GM12878 (cell line): ENCODE measurements around the gene MAP3K10. TPM values are rescaled to one million over a fixed set of nuclear protein-coding genes. Genes with fewer than 3 reads are reported as not detected.

Experiments
- ATAC-seq: fragments of 200-7000 bp; cut with Tn5 transposase; 3 replicates; pipeline ENCODE4 v1.9.1; 2020; ENCODE audit warnings: mild to moderate bottlenecking, moderate library complexity
- BruUV-seq: library from RNA; stranded (reverse); fragments of 400-500 nt; replicated peaks from 2 replicates; lab custom pipeline; 2021; lab: Mats Ljungman, UMichigan
- CTCF ChIA-PET: fragments of 300-600 bp; sonication (Branson Sonifier 250); formaldehyde crosslinking; extraction: SDS; loops from one replicate; lab custom pipeline; 2021; ENCODE audit warnings: inconsistent platforms; lab: Yijun Ruan, JAX
- POLR2A ChIA-PET: fragments of 350-600 bp; formaldehyde crosslinking; extraction: SDS; loops from one replicate; lab custom pipeline; 2021; ENCODE audit warnings: inconsistent platforms; lab: Charles Lee
- RAD21 ChIA-PET: fragments of 300-600 bp; sonication (Branson Sonifier 250); formaldehyde crosslinking; loops from one replicate; lab custom pipeline; 2023; ENCODE audit warnings: antibody characterized with exemption; ENCODE audit not compliant: unreplicated experiment; lab: Charles Lee
- SMC1A ChIA-PET: fragments of 300-600 bp; sonication (Branson Sonifier 250); formaldehyde crosslinking; loops from one replicate; lab custom pipeline; 2023; ENCODE audit not compliant: unreplicated experiment, uncharacterized antibody; lab: Charles Lee
- DNase-seq: peaks from one replicate; pipeline ENCODE4 v3.0.0-alpha.2; 2011; ENCODE audit warnings: low read depth, low spot score
- FAIRE-seq: peaks from 3 replicates; lab custom pipeline; 2011; peaks lifted over from hg19 to GRCh38; lab: Jason Lieb, UNC
- H2AFZ ChIP-seq: 2 replicates; pipeline ENCODE4 v1.6.0; 2011; ENCODE audit warnings: low read depth, low read length, control low read depth; ENCODE audit not compliant: control insufficient read depth
- H3K27ac ChIP-seq: 2 replicates; pipeline ENCODE4 v1.5.1; 2011; ENCODE audit warnings: control low read depth; ENCODE audit not compliant: control insufficient read depth, insufficient read depth
- H3K27me3 ChIP-seq, 2 experiments: replicated peaks in 1 of 2; 2 replicates each; pipeline versions ENCODE4 v1.6.0 to v1.6.1; 2011; ENCODE audit warnings: low read length in 1 of 2; ENCODE audit not compliant: control insufficient read depth in 2 of 2, insufficient read depth in 2 of 2
- H3K36me3 ChIP-seq, 2 experiments: 2 replicates each; pipeline ENCODE4 v1.5.1; 2011; ENCODE audit warnings: low read length in 1 of 2; ENCODE audit not compliant: control insufficient read depth in 2 of 2, insufficient read depth in 2 of 2
- H3K4me1 ChIP-seq: 2 replicates; pipeline ENCODE4 v1.6.1; 2011; ENCODE audit warnings: mild to moderate bottlenecking, low read length, moderate library complexity, mixed read lengths; ENCODE audit not compliant: control insufficient read depth, insufficient read depth
- H3K4me2 ChIP-seq: 2 replicates; pipeline ENCODE4 v1.6.0; 2011; ENCODE audit warnings: control low read depth; ENCODE audit not compliant: control insufficient read depth, insufficient read depth
- H3K4me3 ChIP-seq: fragments of 200-600 bp; sonication (generic); 2 replicates; pipeline ENCODE4 v1.5.1; 2016
- H3K79me2 ChIP-seq: 2 replicates; pipeline ENCODE4 v1.6.0; 2011; ENCODE audit warnings: low read length; ENCODE audit not compliant: control insufficient read depth, insufficient read depth
- H3K9ac ChIP-seq: 2 replicates; pipeline ENCODE4 v1.8.0; 2011; ENCODE audit warnings: low read length, control low read depth, mixed read lengths; ENCODE audit not compliant: control insufficient read depth, insufficient read depth
- H3K9me3 ChIP-seq: replicated peaks from 3 replicates; pipeline ENCODE4 v1.5.1; 2011; ENCODE audit warnings: mild to moderate bottlenecking, low read length; ENCODE audit not compliant: control insufficient read depth, insufficient read depth
- H4K20me1 ChIP-seq: 2 replicates; pipeline ENCODE4 v1.6.0; 2011; ENCODE audit not compliant: control insufficient read depth, insufficient read depth
- CEBPB ChIP-seq, 2 experiments: fragments of 150-350 bp in 1 of 2; IDR thresholded peaks; 2 replicates each; pipeline ENCODE4 v1.6.1; 2012 to 2014; ENCODE audit warnings: low read depth in 2 of 2, low read length in 2 of 2, borderline replicate concordance in 1 of 2, inconsistent platforms in 1 of 2
- CHD2 ChIP-seq: IDR thresholded peaks from 2 replicates; pipeline ENCODE4 v1.6.1; 2011; ENCODE audit warnings: low read depth, low read length, improper control_type of control experiment, borderline replicate concordance
- KDM1A ChIP-seq: fragments of 200-600 bp; sonication (generic); IDR thresholded peaks from 2 replicates; pipeline ENCODE4 v1.6.1; 2016; ENCODE audit warnings: borderline replicate concordance
- KLF5 ChIP-seq: fragments of 450-650 bp; IDR thresholded peaks from 2 replicates; pipeline ENCODE4 v1.6.1; 2014; ENCODE audit warnings: mild to moderate bottlenecking; ENCODE audit not compliant: partially characterized antibody
- MEF2B ChIP-seq: fragments of 450-650 bp; IDR thresholded peaks from 2 replicates; pipeline ENCODE4 v1.6.1; 2018; ENCODE audit warnings: mild to moderate bottlenecking, moderate library complexity; ENCODE audit not compliant: partially characterized antibody, poor library complexity, severe bottlenecking
- MYB ChIP-seq: fragments of 150-350 bp; IDR thresholded peaks from 2 replicates; pipeline ENCODE4 v1.6.1; 2014; ENCODE audit warnings: mild to moderate bottlenecking, low read depth, low read length, borderline replicate concordance
- NFYA ChIP-seq: IDR thresholded peaks from 2 replicates; pipeline ENCODE4 v1.6.1; 2011; ENCODE audit warnings: low read depth, mild to moderate bottlenecking, low read length, improper control_type of control experiment, borderline replicate concordance
- PBX3 ChIP-seq: IDR thresholded peaks from 2 replicates; pipeline ENCODE4 v1.6.1; 2011; ENCODE audit warnings: mild to moderate bottlenecking, low read depth, low read length, moderate library complexity; ENCODE audit not compliant: insufficient replicate concordance
- POLR2AphosphoS2 ChIP-seq: IDR thresholded peaks from 2 replicates; pipeline ENCODE4 v1.6.1; 2011; ENCODE audit warnings: low read depth, mild to moderate bottlenecking, low read length, improper control_type of control experiment, moderate library complexity
- PRDM15 ChIP-seq: fragments of 450-650 bp; formaldehyde crosslinking; IDR thresholded peaks from 2 replicates; pipeline ENCODE4 v1.4.0; 2020; ENCODE audit warnings: mild to moderate bottlenecking, moderate library complexity
- TCF3 ChIP-seq: IDR thresholded peaks from 2 replicates; pipeline ENCODE4 v1.6.1; 2012; ENCODE audit warnings: low read depth, mild to moderate bottlenecking, low read length, borderline replicate concordance; ENCODE audit not compliant: insufficient read depth
- ZNF592 ChIP-seq: fragments of 450-650 bp; IDR thresholded peaks from 2 replicates; pipeline ENCODE4 v1.6.1; 2017; ENCODE audit warnings: mild to moderate bottlenecking, moderate library complexity
- WGBS: methylation state at CpG from one replicate; pipeline ENCODE4 v1.1.6; 2016; ENCODE audit warnings: low lambda C conversion rate; ENCODE audit not compliant: insufficient replicate concordance, insufficient coverage; ENCODE audit errors: missing lambda C conversion rate; 5-methylcytosine and 5-hydroxymethylcytosine counted together
- in situ Hi-C: fragments of 300-500 bp; cut with MboI; formaldehyde crosslinking; loops from 9 replicates; pipeline ENCODE4 v1.14.3; 2018; ENCODE audit warnings: mixed read lengths
- intact Hi-C: fragments of 100-400 bp; cut with micrococcal nuclease; formaldehyde crosslinking; loops from one replicate; pipeline ENCODE4 v1.14.2; 2022; ENCODE audit not compliant: unreplicated experiment
- polyA plus RNA-seq, 11 experiments: library from polyadenylated mRNA; depleted of rRNA in 4 of 11; unstranded in 6 of 11; stranded (reverse) in 5 of 11; fragments of >200 nt; fragmentation: Nextera tagmentation in 4 of 11; fragmentation: Illumina TruSeq in 1 of 11; extraction: Ambion mirVana in 4 of 11; extraction: Trizol in 1 of 11; gene quantifications; 1 replicate in 1 of 11; 2 replicates in 10 of 11; pipeline versions ENCODE4 v1.2.1 to v1.2.3, GENCODE V29; 2011 to 2016; ENCODE audit warnings: inconsistent platforms in 2 of 11, missing spikeins in 2 of 11, low read depth in 1 of 11
- total RNA-seq, 4 experiments: library from RNA; depleted of rRNA in 3 of 4; stranded (reverse); fragments of >200 nt in 3 of 4; fragmentation: Illumina TruSeq in 1 of 4; extraction: Trizol in 1 of 4; gene quantifications; 2 replicates each; pipeline versions ENCODE4 v1.2.1 to v1.2.3, GENCODE V29; 2013 to 2021

The MAP3K10 gene
- total and polyA plus RNA-seq, 10 of the 15 experiments (the other 5 are each of a cell fraction or from before 2014, with no cell fraction given), result 0.11 to 16.6 (median 2.6) TPM

- FAIRE-seq, result no peak
- Histone ChIP-seq H3K79me2 (no peaks in the 10 kb centered on the region), H3K4me1 (no peaks in the 10 kb centered on the region), H3K9me3 (no peaks in the 10 kb centered on the region), H4K20me1 (no peaks in the 10 kb centered on the region), H3K36me3 (peaks cover 0 to 4% of the 10 kb centered on the region in 2 experiments; a peak in 1 of 4 replicates), H3K27ac (no peak overlapping the region), H3K4me3 (no peak overlapping the region), H2AFZ (no peak overlapping the region), H3K4me2 (no peak overlapping the region), H3K9ac (no peak overlapping the region), H3K27me3 (peaks cover 1 to 12% of the 10 kb centered on the region in 2 experiments; a peak in 3 of 4 replicates)
- ChIA-PET POLR2A (no interaction called here), CTCF (no interaction called here), RAD21 (interaction anchor here (0.8 kb wide), 1 partner anchor 88 kb away, joined by 3 read pairs; no protein-coding TSS in a partner anchor), SMC1A (interaction anchor here (1.5 kb wide), 1 partner anchor 63 kb away, joined by 4 read pairs; no protein-coding TSS in a partner anchor)
- BruUV-seq, result no TSS peak
- in situ Hi-C loops, result no loop called here
- intact Hi-C loops, result no loop called here
- WGBS, result 76% methylated on average over 10 of the region's 10 CpGs
- no peak for DNase-seq
- no peak for ATAC-seq
- TF ChIP-seq CEBPB (IDR thresholded peaks at IDR 0.05; ENCODE audit: borderline replicate concordance in 1 of 2, low read depth in 2 of 2, low read length in 2 of 2) (no peak), TCF3 (no peak), ZNF592 (no peak), KLF5 (no peak), KDM1A (no peak), PBX3 (no peak), MEF2B (no peak), CHD2 (no peak), MYB (no peak), POLR2AphosphoS2 (no peak), PRDM15 (CRISPR knock-in tag) (no peak), NFYA (no peak)
Measured at GRCh38 chr19:40228346-40228745, 37.1 kb downstream of the MAP3K10 start.
